ENCODE results near the gene CAGE1.

CAGE1 gene

GRCh38 chr6:7311917-7312615, 77.5 kb downstream of the CAGE1 start:
- Histone ChIP-seq H3K9ac (ENCODE audit: low read length) (peak overlapping the region; percentile 99), H3F3A (ENCODE audit: insufficient read depth, low read length) (no peaks in the 10 kb centered on the region), H3K4me3 (ENCODE audit: low read depth, low read length, poor library complexity, severe bottlenecking) (peak overlapping the region; percentile 98), H3K4me1 (ENCODE audit: insufficient read depth, low read length, severe bottlenecking) (peaks cover 21% of the 10 kb centered on the region), H3K79me2 (ENCODE audit: insufficient read depth, low read length) (peaks cover 31% of the 10 kb centered on the region), H3K36me3 (ENCODE audit: insufficient read depth, low read length) (peaks cover 42% of the 10 kb centered on the region), H3K4me2 (ENCODE audit: low read length) (peak overlapping the region; percentile 90), H2AFZ (ENCODE audit: low read length) (no peak overlapping the region), H3K27ac (ENCODE audit: low read depth, low read length, poor library complexity, severe bottlenecking) (no peak overlapping the region), H3K9me2 (ENCODE audit: low read depth, low read length) (no peaks in the 10 kb centered on the region), H4K20me1 (ENCODE audit: insufficient read depth, low read length) (no peaks in the 10 kb centered on the region), H3K27me3 (ENCODE audit: insufficient read depth, low read length) (no peaks in the 10 kb centered on the region), H3K9me3 (ENCODE audit: low read length) (no peaks in the 10 kb centered on the region)
- TF ChIP-seq EZH2 (IDR thresholded peaks at IDR 0.05; ENCODE audit: borderline replicate concordance, low read length) (no peak), CTCF (IDR thresholded peaks at IDR 0.05; ENCODE audit: low read length) (no peak)

- no peaks in the 10 kb centered on the region for H3K9me3 ChIP-seq (ENCODE audit: low read length)
- TF ChIP-seq CTCF (IDR thresholded peaks at IDR 0.05; ENCODE audit: low read length) (no peak), EZH2 (IDR thresholded peaks at IDR 0.05; ENCODE audit: borderline replicate concordance, low read length) (no peak)
- peaks cover 21% of the 10 kb centered on the region for H3K4me1 ChIP-seq (ENCODE audit: insufficient read depth, low read length, severe bottlenecking)
- no peaks in the 10 kb centered on the region for H3K27me3 ChIP-seq (ENCODE audit: insufficient read depth, low read length)
- no peak overlapping the region for H3K27ac ChIP-seq (ENCODE audit: low read depth, low read length, poor library complexity, severe bottlenecking)
- H3F3A ChIP-seq (ENCODE audit: insufficient read depth, low read length): no peaks in the 10 kb centered on the region
- H3K79me2 ChIP-seq (ENCODE audit: insufficient read depth, low read length): peaks cover 31% of the 10 kb centered on the region
- H3K4me2 ChIP-seq (ENCODE audit: low read length): peak overlapping the region; percentile 90
- H3K9me2 ChIP-seq (ENCODE audit: low read depth, low read length): no peaks in the 10 kb centered on the region
- no peak overlapping the region for H2AFZ ChIP-seq (ENCODE audit: low read length)
- H3K36me3 ChIP-seq (ENCODE audit: insufficient read depth, low read length): peaks cover 49% of the 10 kb centered on the region
- H3K4me3 ChIP-seq (ENCODE audit: low read depth, low read length, poor library complexity, severe bottlenecking): peak overlapping the region; percentile 98
- H3K9ac ChIP-seq (ENCODE audit: low read length): peak overlapping the region; percentile 99
- H4K20me1 ChIP-seq (ENCODE audit: insufficient read depth, low read length): no peaks in the 10 kb centered on the region
These were observed 78.4 kb downstream of the CAGE1 start for GRCh38 chr6:7311176-7311575.

- Histone ChIP-seq H3K36me3 (ENCODE audit: insufficient read depth, low read length) (peaks cover 70% of the 10 kb centered on the region), H3K79me2 (ENCODE audit: insufficient read depth, low read length) (peaks cover 31% of the 10 kb centered on the region), H3K9ac (ENCODE audit: low read length) (no peak overlapping the region), H3F3A (ENCODE audit: insufficient read depth, low read length) (no peaks in the 10 kb centered on the region), H3K27me3 (ENCODE audit: insufficient read depth, low read length) (no peaks in the 10 kb centered on the region), H3K9me2 (ENCODE audit: low read depth, low read length) (no peaks in the 10 kb centered on the region), H3K9me3 (ENCODE audit: low read length) (no peaks in the 10 kb centered on the region), H3K4me2 (ENCODE audit: low read length) (no peak overlapping the region), H2AFZ (ENCODE audit: low read length) (no peak overlapping the region), H4K20me1 (ENCODE audit: insufficient read depth, low read length) (no peaks in the 10 kb centered on the region), H3K27ac (ENCODE audit: low read depth, low read length, poor library complexity, severe bottlenecking) (no peak overlapping the region), H3K4me3 (ENCODE audit: low read depth, low read length, poor library complexity, severe bottlenecking) (no peak overlapping the region), H3K4me1 (ENCODE audit: insufficient read depth, low read length, severe bottlenecking) (peaks cover 21% of the 10 kb centered on the region)
- TF ChIP-seq EZH2 (IDR thresholded peaks at IDR 0.05; ENCODE audit: borderline replicate concordance, low read length): no peak
- no peak for TF ChIP-seq CTCF (IDR thresholded peaks at IDR 0.05; ENCODE audit: low read length)
These were observed 80.5 kb downstream of the CAGE1 start for GRCh38 chr6:7309050-7309449.

All from OCI-LY1 (cell line).